HG03060 (cell line): Measurements from ENCODE around the gene HNF1B.
A peak's percentile ranks its signal among the peaks of the same experiment; 100 is the strongest.
"Not testable (repeated sequence)": the region's sequence is repeated elsewhere in the genome, so short reads cannot be mapped to it uniquely, and the experiment has no call there.

Experiments used
- ATAC-seq: cut with Tn5 transposase; IDR thresholded peaks from one replicate; pipeline ENCODE4 v1.9.1; 2021; ENCODE audit warnings: low read depth, moderate number of reproducible peaks; ENCODE audit not compliant: unreplicated experiment

HNF1B gene, protein sequence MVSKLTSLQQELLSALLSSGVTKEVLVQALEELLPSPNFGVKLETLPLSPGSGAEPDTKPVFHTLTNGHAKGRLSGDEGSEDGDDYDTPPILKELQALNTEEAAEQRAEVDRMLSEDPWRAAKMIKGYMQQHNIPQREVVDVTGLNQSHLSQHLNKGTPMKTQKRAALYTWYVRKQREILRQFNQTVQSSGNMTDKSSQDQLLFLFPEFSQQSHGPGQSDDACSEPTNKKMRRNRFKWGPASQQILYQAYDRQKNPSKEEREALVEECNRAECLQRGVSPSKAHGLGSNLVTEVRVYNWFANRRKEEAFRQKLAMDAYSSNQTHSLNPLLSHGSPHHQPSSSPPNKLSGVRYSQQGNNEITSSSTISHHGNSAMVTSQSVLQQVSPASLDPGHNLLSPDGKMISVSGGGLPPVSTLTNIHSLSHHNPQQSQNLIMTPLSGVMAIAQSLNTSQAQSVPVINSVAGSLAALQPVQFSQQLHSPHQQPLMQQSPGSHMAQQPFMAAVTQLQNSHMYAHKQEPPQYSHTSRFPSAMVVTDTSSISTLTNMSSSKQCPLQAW

GRCh38 chr17:37744961-37745800, at the start of gene HNF1B:
Gene HNF1B (minus strand): TSS chr17:37745059. CDS start chr17:37744884, 175 bp downstream.
- no peak for ATAC-seq

GRCh38 chr17:37792787-37793186, 47.9 kb upstream of the HNF1B start:
- ATAC-seq = no peak

DNA sequence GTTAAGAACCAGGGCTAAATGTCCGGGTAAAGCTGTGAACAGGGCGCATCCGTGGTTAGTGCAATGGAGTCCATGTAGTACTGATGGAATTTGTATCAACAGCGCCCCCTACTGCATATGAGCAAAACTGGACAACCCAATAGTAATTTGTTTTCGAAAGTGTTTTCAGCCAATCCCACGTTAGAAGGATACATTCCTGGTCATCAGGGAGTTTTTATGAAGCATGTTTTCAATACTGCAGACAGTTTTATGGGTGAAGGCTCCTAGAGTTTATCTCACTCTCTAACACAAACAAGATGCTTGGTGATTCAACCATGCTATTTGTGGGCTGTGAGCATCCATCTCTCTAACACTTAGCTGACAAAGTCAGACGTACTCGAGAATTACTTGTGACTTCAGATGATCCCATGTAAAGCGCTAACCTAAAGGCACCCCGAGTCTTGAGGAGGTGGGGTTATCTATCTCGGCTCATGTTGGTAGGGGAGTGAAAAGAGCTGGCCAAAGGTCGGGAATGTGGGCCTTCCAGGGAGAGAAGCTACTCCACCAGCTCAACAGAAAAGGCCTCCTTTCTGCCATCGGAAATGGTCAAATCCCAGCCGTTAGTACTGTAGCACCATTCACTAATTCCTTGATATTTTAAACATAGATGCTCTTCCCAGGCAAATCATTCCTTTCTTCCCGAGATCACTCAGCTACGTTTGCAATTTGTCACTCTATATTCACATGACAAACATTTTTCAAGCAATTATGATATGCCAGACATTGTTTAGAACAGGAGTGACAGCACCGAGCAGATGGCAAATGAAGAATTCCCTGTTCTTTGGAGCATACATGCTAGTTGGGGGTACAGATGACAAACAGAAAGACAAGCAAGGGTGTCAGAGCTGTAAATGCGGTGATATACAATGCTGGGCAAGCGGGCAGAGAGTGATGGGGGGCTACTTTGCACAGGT, 46.9 kb upstream of the HNF1B start:
- no peak for ATAC-seq

GRCh38 chr17:37789771-37790541, 45.1 kb upstream of the HNF1B start:
- no peak for ATAC-seq

- ATAC-seq = no peak
Observed at GRCh38 chr17:37789021-37789565, 44.2 kb upstream of the HNF1B start.

DNA sequence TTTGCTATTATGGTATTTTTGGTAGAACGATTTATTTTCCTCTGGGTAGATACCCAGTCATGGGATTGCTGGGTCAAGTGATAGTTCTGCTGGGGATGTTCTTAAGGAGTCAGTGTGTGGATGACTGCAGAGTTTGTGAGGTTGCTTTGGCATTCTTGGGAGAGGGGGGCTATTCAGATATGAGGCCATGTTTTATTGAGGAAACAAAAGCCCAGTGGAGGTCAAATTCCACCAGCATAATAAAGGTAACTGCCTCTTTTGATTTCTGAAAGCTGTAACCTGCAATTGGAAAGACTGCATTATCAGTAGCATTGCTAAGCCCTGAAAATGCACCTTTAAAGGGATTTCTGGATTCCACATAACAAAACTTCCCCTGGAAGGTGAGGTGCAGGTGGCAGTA, 43.7 kb upstream of the HNF1B start:
- ATAC-seq = no peak

GRCh38 chr17:37787055-37787757, 42.3 kb upstream of the HNF1B start:
- no peak for ATAC-seq

- no peak for ATAC-seq
Observed at GRCh38 chr17:37786481-37786880, 41.6 kb upstream of the HNF1B start.

GRCh38 chr17:37782460-37782859, 37.6 kb upstream of the HNF1B start:
- ATAC-seq = not testable (repeated sequence)

DNA sequence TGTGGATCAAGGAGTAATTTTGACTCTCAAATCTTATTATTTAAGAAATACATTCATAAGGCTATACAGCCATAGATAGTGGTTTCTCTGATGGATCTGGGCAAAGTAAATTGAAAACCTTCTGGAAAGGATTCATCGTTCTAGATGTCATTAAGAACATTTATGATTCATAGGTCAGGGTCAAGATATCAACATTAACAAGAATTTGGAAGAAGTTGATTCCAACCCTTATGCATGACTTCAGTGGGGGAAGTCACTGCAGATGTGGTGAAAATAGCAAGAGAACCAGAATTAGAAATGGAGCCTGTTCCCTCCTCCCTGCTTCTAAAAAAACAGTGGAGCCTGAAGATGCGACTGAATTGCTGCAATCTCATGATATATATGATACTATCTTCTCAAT, 36.6 kb upstream of the HNF1B start:
- no peak for ATAC-seq

DNA sequence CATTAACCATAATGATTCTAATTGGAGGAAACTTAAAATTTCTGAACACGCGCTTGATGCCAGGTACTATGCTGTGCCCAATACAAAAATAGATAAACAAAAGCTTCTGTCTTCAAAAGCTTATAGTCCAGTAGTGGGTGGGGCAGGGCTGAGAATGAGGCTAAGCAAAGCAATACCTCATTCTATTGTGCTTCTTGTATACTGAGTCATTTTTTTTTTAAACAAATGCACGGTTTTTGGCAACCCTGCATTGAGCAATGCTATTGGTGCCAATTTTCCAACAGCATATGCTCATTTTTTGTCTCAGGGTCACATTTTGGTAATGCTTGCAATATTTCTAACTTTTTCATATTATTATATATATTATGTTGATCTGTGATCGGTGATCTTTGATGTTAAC, 34.7 kb upstream of the HNF1B start:
- no peak for ATAC-seq

DNA sequence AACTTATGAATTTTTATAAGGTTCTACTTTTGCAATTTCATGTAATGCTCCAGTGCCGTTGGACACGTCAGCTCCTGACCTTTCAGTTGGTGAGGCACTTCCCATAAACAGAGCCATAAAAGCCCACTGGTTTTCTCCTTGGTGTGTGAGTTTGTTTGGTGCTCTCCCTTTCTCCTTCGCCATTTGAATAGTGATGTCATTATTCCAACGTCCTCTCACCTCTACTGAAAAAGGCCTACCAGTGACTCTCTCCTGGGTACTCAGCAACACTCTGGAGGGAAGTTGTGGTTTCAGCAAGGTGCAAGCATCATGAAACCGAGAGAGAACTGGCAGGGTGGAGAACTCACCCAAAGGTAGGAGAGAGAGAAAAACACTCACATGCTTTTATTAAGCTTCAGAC, 29.6 kb upstream of the HNF1B start:
- peak; percentile 68 for ATAC-seq

- ATAC-seq = no peak
Observed at GRCh38 chr17:37772982-37773381, 28.1 kb upstream of the HNF1B start.

GRCh38 chr17:37770631-37771518, 26.0 kb upstream of the HNF1B start:
- ATAC-seq = no peak

DNA sequence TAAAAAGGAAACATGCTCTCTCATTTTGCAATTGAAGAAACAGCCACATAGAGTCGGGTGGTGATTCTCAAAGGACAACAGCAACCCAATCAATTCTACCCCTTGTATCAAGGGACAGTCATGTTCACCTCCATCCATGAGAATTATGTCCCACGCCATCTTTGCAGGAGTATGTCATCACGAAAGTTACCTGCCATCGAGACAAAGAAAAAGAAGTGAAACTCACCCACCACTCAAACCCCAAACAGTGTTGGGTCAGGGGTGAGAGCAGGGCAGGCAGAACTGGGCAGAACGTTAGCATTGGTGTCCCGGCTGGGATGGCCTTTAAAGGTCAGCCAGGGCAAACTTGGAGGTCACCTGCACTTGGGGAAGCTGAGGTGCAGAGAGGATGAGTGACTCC, 24.2 kb upstream of the HNF1B start:
- no peak for ATAC-seq

DNA sequence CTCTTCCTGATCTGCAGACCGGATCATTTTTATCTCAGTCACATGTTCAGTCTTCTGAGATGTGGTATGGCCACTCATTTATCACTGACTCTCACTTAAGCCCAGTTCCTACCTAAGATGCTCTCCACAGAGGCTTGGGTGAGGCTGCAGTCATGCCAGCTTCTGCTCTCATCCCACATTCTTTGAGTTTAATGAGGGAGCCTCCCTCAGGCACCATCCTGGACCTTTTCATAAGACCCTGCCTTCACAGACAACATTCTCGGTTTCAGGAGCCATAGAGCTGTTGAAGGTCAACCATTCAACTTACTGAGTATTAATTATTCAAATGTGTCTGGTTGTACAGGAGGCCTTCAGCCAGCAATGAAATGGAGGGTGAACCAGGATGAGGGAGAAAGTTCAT, 23.6 kb upstream of the HNF1B start:
- no peak for ATAC-seq

GRCh38 chr17:37766971-37767370, 22.1 kb upstream of the HNF1B start:
- no peak for ATAC-seq

DNA sequence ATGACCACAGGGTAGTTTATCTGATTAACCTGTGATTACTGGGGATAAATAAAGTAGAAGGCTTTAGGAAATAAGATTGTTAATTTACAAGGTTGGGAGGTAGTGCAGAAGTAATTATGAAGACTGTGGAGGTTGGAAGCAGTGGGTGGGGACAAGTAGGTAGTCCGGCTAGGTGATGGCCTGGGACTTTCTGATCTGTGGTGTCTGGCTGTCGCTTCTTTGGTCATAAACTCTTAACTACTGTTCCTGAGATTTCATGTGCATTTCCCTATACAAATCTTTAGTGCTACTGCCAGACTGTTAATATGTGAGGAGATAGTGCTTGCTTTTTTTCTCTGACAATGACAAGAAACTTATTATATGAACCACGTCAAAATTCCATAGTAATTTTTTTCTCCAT, 19.5 kb upstream of the HNF1B start:
- no peak for ATAC-seq
